AG09309 (cell line): ENCODE results near the gene RASSF9.

Experiments
- DNase-seq: peaks from one replicate; pipeline ENCODE4 v3.0.0-alpha.2; 2010; ENCODE audit warnings: low read depth
- H3K4me3 ChIP-seq: 2 replicates; pipeline ENCODE4 v1.5.1; 2011; ENCODE audit warnings: mild to moderate bottlenecking, low read depth, low read length, moderate library complexity; ENCODE audit not compliant: control insufficient read depth
- TF ChIP-seq, protein P1 (sequence below): IDR thresholded peaks from 2 replicates; pipeline ENCODE4 v1.5.1; 2011; ENCODE audit warnings: mild to moderate bottlenecking, low read depth, low read length, inconsistent platforms; ENCODE audit not compliant: insufficient read depth, control insufficient read depth; ENCODE audit errors: missing control alignments

Gene RASSF9

DNA sequence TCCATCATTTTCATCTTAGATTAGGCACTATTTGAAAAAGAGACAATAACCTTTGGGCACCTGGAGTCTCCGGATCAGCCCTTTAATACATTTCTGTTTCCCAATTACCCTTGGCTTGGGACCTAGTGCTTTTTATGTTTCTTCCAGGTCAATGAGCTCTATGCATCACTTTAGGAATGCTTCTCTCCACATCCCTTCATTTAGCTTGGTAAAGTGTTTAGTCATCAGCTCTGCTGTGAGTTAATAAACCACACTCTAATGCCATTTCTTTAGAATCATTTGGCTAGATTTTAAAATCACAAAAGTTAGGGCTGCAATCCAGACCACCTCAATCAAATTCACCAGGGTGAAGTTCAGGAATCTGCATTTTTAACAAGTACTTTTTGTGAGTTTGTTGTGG, 41.7 kb downstream of the RASSF9 start:
- TF ChIP-seq, protein P1, sequence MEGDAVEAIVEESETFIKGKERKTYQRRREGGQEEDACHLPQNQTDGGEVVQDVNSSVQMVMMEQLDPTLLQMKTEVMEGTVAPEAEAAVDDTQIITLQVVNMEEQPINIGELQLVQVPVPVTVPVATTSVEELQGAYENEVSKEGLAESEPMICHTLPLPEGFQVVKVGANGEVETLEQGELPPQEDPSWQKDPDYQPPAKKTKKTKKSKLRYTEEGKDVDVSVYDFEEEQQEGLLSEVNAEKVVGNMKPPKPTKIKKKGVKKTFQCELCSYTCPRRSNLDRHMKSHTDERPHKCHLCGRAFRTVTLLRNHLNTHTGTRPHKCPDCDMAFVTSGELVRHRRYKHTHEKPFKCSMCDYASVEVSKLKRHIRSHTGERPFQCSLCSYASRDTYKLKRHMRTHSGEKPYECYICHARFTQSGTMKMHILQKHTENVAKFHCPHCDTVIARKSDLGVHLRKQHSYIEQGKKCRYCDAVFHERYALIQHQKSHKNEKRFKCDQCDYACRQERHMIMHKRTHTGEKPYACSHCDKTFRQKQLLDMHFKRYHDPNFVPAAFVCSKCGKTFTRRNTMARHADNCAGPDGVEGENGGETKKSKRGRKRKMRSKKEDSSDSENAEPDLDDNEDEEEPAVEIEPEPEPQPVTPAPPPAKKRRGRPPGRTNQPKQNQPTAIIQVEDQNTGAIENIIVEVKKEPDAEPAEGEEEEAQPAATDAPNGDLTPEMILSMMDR = no peak
- no peak overlapping the region for H3K4me3 ChIP-seq
- DNase-seq = peak; percentile 17

GRCh38 chr12:85784096-85784720, 52.0 kb downstream of the RASSF9 start:
- TF ChIP-seq, protein P1 = no peak
- no peak for DNase-seq
- no peak overlapping the region for H3K4me3 ChIP-seq

GRCh38 chr12:85782711-85783110, 53.5 kb downstream of the RASSF9 start:
- DNase-seq = no peak
- no peak overlapping the region for H3K4me3 ChIP-seq
- TF ChIP-seq, protein P1 = no peak

DNA sequence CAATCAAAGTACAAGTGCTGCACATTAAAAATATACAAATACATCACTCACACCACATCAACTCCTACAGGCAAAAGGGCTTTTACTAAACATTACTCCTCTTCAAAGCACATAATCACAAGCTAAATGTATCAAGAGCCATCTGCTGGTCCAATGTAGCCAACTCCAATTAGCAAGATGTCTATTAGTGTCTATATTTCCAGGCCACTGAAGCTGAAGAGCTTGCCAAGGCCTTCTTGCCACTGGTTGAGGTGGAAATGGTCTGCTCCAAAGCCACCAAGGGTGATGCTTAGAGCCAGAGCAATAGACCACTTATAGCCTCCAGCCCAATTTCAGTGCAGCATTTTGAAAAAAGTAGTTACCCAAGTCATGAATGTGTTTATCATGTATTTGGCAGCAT, 54.4 kb downstream of the RASSF9 start:
- TF ChIP-seq, protein P1 = no peak
- no peak overlapping the region for H3K4me3 ChIP-seq
- no peak for DNase-seq

GRCh38 chr12:85779768-85780167, 56.4 kb downstream of the RASSF9 start:
- TF ChIP-seq, protein P1 = no peak
- DNase-seq = no peak
- no peak overlapping the region for H3K4me3 ChIP-seq

GRCh38 chr12:85775091-85775490, 61.1 kb downstream of the RASSF9 start:
- no peak overlapping the region for H3K4me3 ChIP-seq
- TF ChIP-seq, protein P1 = no peak
- DNase-seq = no peak

- TF ChIP-seq, protein P1 = no peak
- no peak for DNase-seq
- no peak overlapping the region for H3K4me3 ChIP-seq
These were observed 70.7 kb downstream of the RASSF9 start for GRCh38 chr12:85765453-85765869.
